GM23338 (cell line): ENCODE data around the gene EPS8. TPM values are rescaled to one million over a fixed set of nuclear protein-coding genes. Genes with fewer than 3 reads are reported as not detected.

Experiments used
- ATAC-seq: fragments of 200-7000 bp; cut with Tn5 transposase; 3 replicates; pipeline ENCODE4 v1.9.1; 2020
- DNase-seq: peaks from one replicate; pipeline ENCODE4 v3.0.0-alpha.2; 2015; ENCODE audit warnings: low spot score
- H2AFZ ChIP-seq: fragments of 200-600 bp; sonication (generic); 2 replicates; pipeline ENCODE4 v1.8.0; 2016; ENCODE audit warnings: antibody characterized with exemption, mild to moderate bottlenecking, moderate library complexity
- H3F3A ChIP-seq: fragments of 200-600 bp; sonication (generic); replicated peaks from 2 replicates; pipeline ENCODE4 v1.8.0; 2017; ENCODE audit warnings: antibody characterized with exemption, mixed run types, low read depth
- H3K27ac ChIP-seq: fragments of 200-600 bp; sonication (generic); 2 replicates; pipeline ENCODE4 v1.6.1; 2016; ENCODE audit warnings: low read depth
- H3K27me3 ChIP-seq: fragments of 200-600 bp; sonication (generic); 2 replicates; pipeline ENCODE4 v1.8.0; 2016; ENCODE audit warnings: mild to moderate bottlenecking, mixed run types, moderate library complexity; ENCODE audit not compliant: insufficient read depth
- H3K36me3 ChIP-seq: fragments of 200-600 bp; sonication (generic); 2 replicates; pipeline ENCODE4 v1.8.0; 2016; ENCODE audit warnings: mild to moderate bottlenecking; ENCODE audit not compliant: insufficient read depth
- H3K4me1 ChIP-seq: fragments of 200-600 bp; sonication (generic); 2 replicates; pipeline ENCODE4 v1.8.0; 2016; ENCODE audit warnings: mild to moderate bottlenecking, moderate library complexity; ENCODE audit not compliant: insufficient read depth
- H3K4me2 ChIP-seq: fragments of 200-600 bp; sonication (generic); 2 replicates; pipeline ENCODE4 v1.7.1; 2017; ENCODE audit warnings: mixed run types
- H3K4me3 ChIP-seq: fragments of 200-600 bp; sonication (generic); 2 replicates; pipeline ENCODE4 v1.6.1; 2016; ENCODE audit warnings: mixed run types
- H3K79me2 ChIP-seq: fragments of 200-600 bp; sonication (generic); replicated peaks from 2 replicates; pipeline ENCODE4 v1.8.0; 2017; ENCODE audit warnings: mild to moderate bottlenecking; ENCODE audit not compliant: insufficient read depth
- H3K9me2 ChIP-seq: fragments of 200-600 bp; sonication (generic); 2 replicates; pipeline ENCODE4 v1.8.0; 2017; ENCODE audit not compliant: insufficient read depth
- H4K20me1 ChIP-seq: fragments of 200-600 bp; sonication (generic); replicated peaks from 2 replicates; pipeline ENCODE4 v1.8.0; 2017; ENCODE audit warnings: mild to moderate bottlenecking; ENCODE audit not compliant: insufficient read depth
- H3K27ac Mint-ChIP-seq: 2 replicates; pipeline ENCODE4 v1.8.0; 2020; ENCODE audit warnings: inconsistent platforms, mild to moderate bottlenecking, moderate library complexity, mixed read lengths
- H3K27me3 Mint-ChIP-seq: 3 replicates; pipeline ENCODE4 v1.8.0; 2022; ENCODE audit warnings: low read depth, mild to moderate bottlenecking, moderate library complexity, mixed read lengths, inconsistent platforms; ENCODE audit not compliant: insufficient read depth, poor library complexity
- H3K36me3 Mint-ChIP-seq: 3 replicates; pipeline ENCODE4 v1.8.0; 2021; ENCODE audit warnings: low read depth, mild to moderate bottlenecking, inconsistent platforms, moderate library complexity, mixed read lengths
- H3K4me1 Mint-ChIP-seq: 3 replicates; pipeline ENCODE4 v1.8.0; 2020; ENCODE audit warnings: mild to moderate bottlenecking, inconsistent platforms, mixed read lengths
- H3K4me3 Mint-ChIP-seq: 3 replicates; pipeline ENCODE4 v1.8.0; 2021; ENCODE audit warnings: moderate library complexity, mild to moderate bottlenecking, inconsistent platforms, mixed read lengths
- H3K9me3 Mint-ChIP-seq: 3 replicates; pipeline ENCODE4 v1.8.0; 2020; ENCODE audit warnings: moderate library complexity, mild to moderate bottlenecking, inconsistent platforms, mixed read lengths
- CREB1 ChIP-seq: fragments of 250-450 bp; sonication (Bioruptor Pico); IDR thresholded peaks from 2 replicates; pipeline ENCODE4 v1.5.0; 2020; ENCODE audit warnings: low read depth, mild to moderate bottlenecking, moderate library complexity
- CTCF ChIP-seq, 2 experiments: fragments of 200-600 bp in 1 of 2; sonication (generic) in 1 of 2; conservative IDR thresholded peaks; 2 replicates each; pipeline versions ENCODE4 v1.5.1 to v1.6.1; 2016 to 2017; ENCODE audit warnings: antibody characterized with exemption in 2 of 2, low read depth in 2 of 2, mild to moderate bottlenecking in 2 of 2, moderate library complexity in 1 of 2
- ETS1 ChIP-seq: IDR thresholded peaks from 2 replicates; pipeline ENCODE4 v1.6.1; 2016; ENCODE audit warnings: antibody characterized with exemption
- EZH2 ChIP-seq: fragments of 200-600 bp; sonication (generic); IDR thresholded peaks from one replicate; pipeline ENCODE4 v1.8.0; 2017; ENCODE audit warnings: antibody characterized with exemption, mild to moderate bottlenecking, low read depth; ENCODE audit not compliant: unreplicated experiment
- EZH2phosphoT487 ChIP-seq: fragments of 200-600 bp; sonication (generic); IDR thresholded peaks from one replicate; pipeline ENCODE4 v1.8.1; 2018; ENCODE audit warnings: antibody characterized with exemption; ENCODE audit not compliant: unreplicated experiment
- JUNB ChIP-seq: IDR thresholded peaks from one replicate; pipeline ENCODE4 v1.6.1; 2016; ENCODE audit warnings: antibody characterized with exemption; ENCODE audit not compliant: unreplicated experiment
- NANOG ChIP-seq: IDR thresholded peaks from 2 replicates; pipeline ENCODE4 v1.6.1; 2016; ENCODE audit warnings: antibody characterized with exemption, borderline replicate concordance
- POLR2AphosphoS5 ChIP-seq: IDR thresholded peaks from 2 replicates; pipeline ENCODE4 v1.6.1; 2016; ENCODE audit warnings: antibody characterized with exemption, low read depth
- REST ChIP-seq: IDR thresholded peaks from one replicate; pipeline ENCODE4 v1.6.1; 2018; ENCODE audit warnings: antibody characterized with exemption; ENCODE audit not compliant: unreplicated experiment
- STAT1 ChIP-seq: IDR thresholded peaks from one replicate; pipeline ENCODE4 v1.6.1; 2016; ENCODE audit warnings: antibody characterized with exemption; ENCODE audit not compliant: unreplicated experiment
- ZNF114 ChIP-seq: fragments of 250-450 bp; sonication (Bioruptor Pico); IDR thresholded peaks from 2 replicates; pipeline ENCODE4 v1.5.0; 2020; ENCODE audit warnings: mild to moderate bottlenecking, moderate library complexity
- ZNF331 ChIP-seq: fragments of 250-450 bp; sonication (Bioruptor Pico); IDR thresholded peaks from 2 replicates; pipeline ENCODE4 v1.5.0; 2020; ENCODE audit warnings: low read depth, mild to moderate bottlenecking, moderate library complexity
- ZNF462 ChIP-seq: fragments of 250-450 bp; sonication (Bioruptor Pico); IDR thresholded peaks from 2 replicates; pipeline ENCODE4 v1.5.0; 2020; ENCODE audit warnings: mild to moderate bottlenecking, moderate library complexity
- polyA plus RNA-seq: library from polyadenylated mRNA; unstranded; fragments of >200 nt; fragmentation: Nextera tagmentation; extraction: Ambion mirVana; gene quantifications from 2 replicates; pipeline ENCODE4 v1.2.1, GENCODE V29; 2016
- total RNA-seq: library from RNA; depleted of rRNA; stranded (reverse); fragments of >200 nt; shearing (Covaris generic); gene quantifications from 2 replicates; pipeline ENCODE4 v1.2.3, GENCODE V29; 2014

Gene EPS8
- total and polyA plus RNA-seq, 2 experiments from 2014 or later, result 3.5 to 5.4 TPM

- no peak overlapping the region for H3K27ac ChIP-seq
- H3K4me1 ChIP-seq, result no peaks in the 10 kb centered on the region
- no peaks in the 10 kb centered on the region for H3K9me3 Mint-ChIP-seq
- no peaks in the 10 kb centered on the region for H3K79me2 ChIP-seq
- TF ChIP-seq ZNF462 (CRISPR knock-in tag), result no peak
- no peak for TF ChIP-seq EZH2
- TF ChIP-seq CREB1 (CRISPR knock-in tag), result no peak
- TF ChIP-seq REST, result no peak
- TF ChIP-seq ZNF331 (CRISPR knock-in tag), result no peak
- TF ChIP-seq ETS1, result no peak
- TF ChIP-seq ZNF114 (CRISPR knock-in tag), result no peak
- TF ChIP-seq STAT1, result no peak
- no peak for TF ChIP-seq POLR2AphosphoS5
- no peak for TF ChIP-seq EZH2phosphoT487
- no peak for TF ChIP-seq NANOG
- TF ChIP-seq JUNB, result no peak
- TF ChIP-seq CTCF (conservative IDR thresholded peaks at IDR 0.05; ENCODE audit: low read depth in 2 of 2), result no peak
- H3K4me1 Mint-ChIP-seq, result no peaks in the 10 kb centered on the region
- no peaks in the 10 kb centered on the region for H3K27me3 Mint-ChIP-seq
- H2AFZ ChIP-seq, result no peak overlapping the region
- no peaks in the 10 kb centered on the region for H3F3A ChIP-seq
- H3K4me3 Mint-ChIP-seq, result no peak overlapping the region
- no peak overlapping the region for H3K4me3 ChIP-seq
- H3K9me2 ChIP-seq, result no peaks in the 10 kb centered on the region
- DNase-seq (no peak), ATAC-seq (no peak)
- no peaks in the 10 kb centered on the region for H3K36me3 Mint-ChIP-seq
- no peaks in the 10 kb centered on the region for H3K27me3 ChIP-seq
- no peaks in the 10 kb centered on the region for H3K36me3 ChIP-seq
- H4K20me1 ChIP-seq, result no peaks in the 10 kb centered on the region
- H3K27ac Mint-ChIP-seq, result no peak overlapping the region
- H3K4me2 ChIP-seq, result no peak overlapping the region
These were observed 119.8 kb downstream of the EPS8 start for GRCh38 chr12:15669256-15669948.
